CD4-positive, CD25-positive, alpha-beta regulatory T cell (primary cell): ENCODE data around the gene TARBP2. TPM values are rescaled to one million over a fixed set of nuclear protein-coding genes. Genes with fewer than 3 reads are reported as not detected.

ENCODE experiments used
- ATAC-seq, 2 donors: fragments of 150-1000 bp; cut with Tn5 transposase; one replicate each; pipeline ENCODE4 v1.10.0; 2021; ENCODE audit warnings: low read depth in 2 of 2, moderate number of reproducible peaks in 2 of 2, moderate library complexity in 1 of 2
- DNase-seq, 3 donors: peaks; one replicate each; pipeline versions ENCODE4 v3.0.0 to v3.0.0-alpha.2; 2012 to 2022; ENCODE audit warnings: mixed read lengths in 1 of 3
- H3K27ac ChIP-seq: one replicate; pipeline ENCODE4 v1.7.0; 2013; ENCODE audit warnings: mild to moderate bottlenecking, low read length; ENCODE audit not compliant: insufficient read depth, poor library complexity, severe bottlenecking
- H3K27me3 ChIP-seq: one replicate; pipeline ENCODE4 v1.7.0; 2013; ENCODE audit warnings: low read length; ENCODE audit not compliant: control insufficient read depth, insufficient read depth
- H3K36me3 ChIP-seq: one replicate; pipeline ENCODE4 v1.7.0; 2013; ENCODE audit warnings: mild to moderate bottlenecking, low read length, moderate library complexity; ENCODE audit not compliant: control insufficient read depth, insufficient read depth
- H3K4me1 ChIP-seq: 2 replicates; pipeline ENCODE4 v1.7.0; 2013; ENCODE audit warnings: mild to moderate bottlenecking, low read length; ENCODE audit not compliant: insufficient read depth, control insufficient read depth, poor library complexity, severe bottlenecking
- H3K4me3 ChIP-seq: one replicate; pipeline ENCODE4 v1.7.0; 2013; ENCODE audit warnings: low read depth, mild to moderate bottlenecking, low read length, moderate library complexity
- H3K9me3 ChIP-seq, 2 experiments: 1 replicate in 1 of 2; 2 replicates in 1 of 2; pipeline ENCODE4 v1.7.0; 2013; ENCODE audit warnings: low read length in 2 of 2, mild to moderate bottlenecking in 1 of 2, moderate library complexity in 1 of 2; ENCODE audit not compliant: control insufficient read depth in 2 of 2
- H3K27ac Mint-ChIP-seq, 3 donors: one replicate each; pipeline ENCODE4 v1.8.0; 2020 to 2022; ENCODE audit warnings: mild to moderate bottlenecking in 3 of 3, mixed read lengths in 3 of 3, moderate library complexity in 2 of 3
- H3K27me3 Mint-ChIP-seq: one replicate; pipeline ENCODE4 v1.8.0; 2022; ENCODE audit warnings: mild to moderate bottlenecking, mixed read lengths
- H3K36me3 Mint-ChIP-seq: one replicate; pipeline ENCODE4 v1.8.0; 2020; ENCODE audit warnings: mixed read lengths
- H3K4me1 Mint-ChIP-seq, 4 donors: one replicate each; pipeline ENCODE4 v1.8.0; 2020 to 2022; ENCODE audit warnings: mixed read lengths in 4 of 4, mild to moderate bottlenecking in 1 of 4
- H3K4me3 Mint-ChIP-seq, 4 donors: one replicate each; pipeline ENCODE4 v1.8.0; 2020 to 2022; ENCODE audit warnings: mild to moderate bottlenecking in 4 of 4, mixed read lengths in 4 of 4, moderate library complexity in 3 of 4
- H3K9me3 Mint-ChIP-seq, 7 donors: one replicate each; pipeline ENCODE4 v1.8.0; 2020 to 2022; ENCODE audit warnings: mixed read lengths in 7 of 7, mild to moderate bottlenecking in 3 of 7, moderate library complexity in 2 of 7
- polyA plus RNA-seq, 4 donors: library from polyadenylated mRNA; unstranded; fragments of 300-500 nt; fragmentation: Illumina TruSeq; gene quantifications; one replicate each; pipeline ENCODE4 v1.2.3, GENCODE V29; 2021
- total RNA-seq: library from RNA; stranded (reverse); gene quantifications from one replicate; pipeline ENCODE4 v1.2.3, GENCODE V29; 2022

Gene TARBP2
- total and polyA plus RNA-seq, 5 donors from 2014 or later = 22.5 to 29.1 (median 25.1) TPM

GRCh38 chr12:53492830-53493609 is 8.1 kb upstream of the TARBP2 start:
- H3K36me3 Mint-ChIP-seq = no peaks in the 10 kb centered on the region

GRCh38 chr12:53493610-53494391 is 7.3 kb upstream of the TARBP2 start:
- Mint-ChIP-seq H3K9me3 (no peaks in the 10 kb centered on the region), H3K4me1 (peaks cover 0 to 57% (median 29%) of the 10 kb centered on the region in 4 donors), H3K4me3 (peak overlapping the region; percentile 85 to 93 (median 90)), H3K27me3 (no peaks in the 10 kb centered on the region), H3K27ac (peak overlapping the region; percentile 94 to 96 (median 94)), H3K36me3 (no peaks in the 10 kb centered on the region)
- H3K27me3 ChIP-seq = no peaks in the 10 kb centered on the region
- no peaks in the 10 kb centered on the region for H3K9me3 ChIP-seq
- H3K36me3 ChIP-seq = no peaks in the 10 kb centered on the region
- peaks cover 30% of the 10 kb centered on the region for H3K4me1 ChIP-seq
- no peak for DNase-seq
- H3K4me3 ChIP-seq = peak overlapping the region; percentile 85
- peak overlapping the region; percentile 82 for H3K27ac ChIP-seq
- ATAC-seq = no peak

More at GRCh38 chr12:53492830-53493609, 8.1 kb upstream of the TARBP2 start:
- no peaks in the 10 kb centered on the region for H3K27me3 ChIP-seq
- DNase-seq = peak; percentile 81 to 87 (median 87)
- Mint-ChIP-seq H3K9me3 (no peaks in the 10 kb centered on the region), H3K4me3 (peak overlapping the region; percentile 85 to 93 (median 90)), H3K27me3 (no peaks in the 10 kb centered on the region), H3K4me1 (peaks cover 0 to 49% (median 25%) of the 10 kb centered on the region in 4 donors), H3K27ac (peak overlapping the region; percentile 94 to 96 (median 94))
- peaks cover 24% of the 10 kb centered on the region for H3K4me1 ChIP-seq
- peaks cover 1% of the 10 kb centered on the region for H3K36me3 ChIP-seq
- H3K9me3 ChIP-seq = no peaks in the 10 kb centered on the region
- H3K4me3 ChIP-seq = peak overlapping the region; percentile 85
- H3K27ac ChIP-seq = peak overlapping the region; percentile 82
- peak; percentile 88 to 95 for ATAC-seq

- Histone ChIP-seq H3K4me1 (peaks cover 46% of the 10 kb centered on the region), H3K4me3 (no peak overlapping the region), H3K27me3 (no peaks in the 10 kb centered on the region), H3K36me3 (no peaks in the 10 kb centered on the region), H3K27ac (no peak overlapping the region), H3K9me3 (no peaks in the 10 kb centered on the region)
- H3K4me1 Mint-ChIP-seq = peaks cover 0 to 67% (median 37%) of the 10 kb centered on the region in 4 donors
- peak overlapping the region in 3 of 4 donors; percentile 53 to 94 (median 76) for H3K4me3 Mint-ChIP-seq
- H3K27ac Mint-ChIP-seq = peak overlapping the region in 1 of 3 donors; percentile 72
- ATAC-seq (no peak), DNase-seq (no peak)
- H3K36me3 Mint-ChIP-seq = no peaks in the 10 kb centered on the region
- H3K27me3 Mint-ChIP-seq = no peaks in the 10 kb centered on the region
- H3K9me3 Mint-ChIP-seq = no peaks in the 10 kb centered on the region
Observed at GRCh38 chr12:53495903-53496751, 5.0 kb upstream of the TARBP2 start.

GRCh38 chr12:53496752-53497032 is 4.4 kb upstream of the TARBP2 start:
- no peaks in the 10 kb centered on the region for H3K36me3 ChIP-seq
- H3K4me1 Mint-ChIP-seq = peaks cover 0 to 72% (median 39%) of the 10 kb centered on the region in 4 donors
- H3K27me3 ChIP-seq = no peaks in the 10 kb centered on the region
- H3K4me1 ChIP-seq = peaks cover 50% of the 10 kb centered on the region
- no peak overlapping the region for H3K27ac ChIP-seq
- no peaks in the 10 kb centered on the region for H3K27me3 Mint-ChIP-seq
- H3K36me3 Mint-ChIP-seq = no peaks in the 10 kb centered on the region
- DNase-seq (no peak), ATAC-seq (no peak)
- no peaks in the 10 kb centered on the region for H3K9me3 Mint-ChIP-seq
- H3K9me3 ChIP-seq = no peaks in the 10 kb centered on the region
- peak overlapping the region in 1 of 3 donors; percentile 5 for H3K27ac Mint-ChIP-seq
- H3K4me3 ChIP-seq = no peak overlapping the region
- H3K4me3 Mint-ChIP-seq = peak overlapping the region in 3 of 4 donors; percentile 36 to 94 (median 68)

- Histone ChIP-seq H3K9me3 (no peaks in the 10 kb centered on the region), H3K4me1 (peaks cover 51% of the 10 kb centered on the region), H3K27ac (no peak overlapping the region), H3K4me3 (no peak overlapping the region), H3K27me3 (no peaks in the 10 kb centered on the region), H3K36me3 (no peaks in the 10 kb centered on the region)
- Mint-ChIP-seq H3K4me3 (peak overlapping the region; percentile 69 to 94 (median 80)), H3K27me3 (no peaks in the 10 kb centered on the region), H3K9me3 (no peaks in the 10 kb centered on the region), H3K4me1 (peaks cover 0 to 72% (median 39%) of the 10 kb centered on the region in 4 donors), H3K27ac (peak overlapping the region; percentile 55 to 86 (median 60)), H3K36me3 (no peaks in the 10 kb centered on the region)
- no peak for DNase-seq
- ATAC-seq = no peak
Observed at GRCh38 chr12:53497461-53497860, 3.6 kb upstream of the TARBP2 start.

GRCh38 chr12:53498235-53498630 is 2.9 kb upstream of the TARBP2 start:
- Histone ChIP-seq H3K36me3 (no peaks in the 10 kb centered on the region), H3K4me3 (peak overlapping the region; percentile 47), H3K9me3 (no peaks in the 10 kb centered on the region), H3K27me3 (no peaks in the 10 kb centered on the region), H3K27ac (peak overlapping the region; percentile 9), H3K4me1 (peaks cover 45% of the 10 kb centered on the region)
- Mint-ChIP-seq H3K27ac (peak overlapping the region; percentile 86 to 90 (median 89)), H3K36me3 (no peaks in the 10 kb centered on the region), H3K4me3 (peak overlapping the region; percentile 86 to 94 (median 90)), H3K9me3 (no peaks in the 10 kb centered on the region), H3K27me3 (no peaks in the 10 kb centered on the region), H3K4me1 (peaks cover 0 to 74% (median 38%) of the 10 kb centered on the region in 4 donors)
- no peak for DNase-seq
- no peak for ATAC-seq
